Endothelial cell of umbilical vein (primary cell): ENCODE results near the gene YIPF7. TPM values are rescaled to one million over a fixed set of nuclear protein-coding genes. Genes with fewer than 3 reads are reported as not detected.

Source experiments
- BruUV-seq: library from RNA; stranded (reverse); fragments of 400-500 nt; replicated peaks from 2 replicates; lab custom pipeline; 2021; lab: Mats Ljungman, UMichigan
- CTCF ChIA-PET: fragments of 300-600, 350-600 bp; sonication (Branson Sonifier 250); formaldehyde crosslinking; loops from one replicate; lab custom pipeline; 2021; ENCODE audit warnings: antibody characterized with exemption, inconsistent platforms; lab: Charles Lee
- POLR2A ChIA-PET: fragments of 300-600, 350-600 bp; sonication (Branson Sonifier 250); formaldehyde crosslinking; loops from one replicate; lab custom pipeline; 2021; ENCODE audit warnings: antibody characterized with exemption, inconsistent platforms; lab: Charles Lee
- DNase-seq: peaks from one replicate; pipeline ENCODE4 v3.0.0-alpha.2; 2011; ENCODE audit warnings: low read depth, low spot score
- FAIRE-seq: peaks from 2 replicates; lab custom pipeline; 2011; peaks lifted over from hg19 to GRCh38; lab: Jason Lieb, UNC
- H2AFZ ChIP-seq: 2 replicates; pipeline ENCODE4 v1.6.0; 2012; ENCODE audit warnings: low read depth, low read length, control low read depth, inconsistent platforms
- H3K27ac ChIP-seq: 2 replicates; pipeline ENCODE4 v1.5.1; 2011; ENCODE audit warnings: low read depth, mild to moderate bottlenecking, control low read depth, low read length, moderate library complexity; ENCODE audit not compliant: insufficient read depth
- H3K27me3 ChIP-seq, 2 experiments: 2 replicates each; pipeline versions ENCODE4 v1.6.0 to v1.6.1; 2011; ENCODE audit warnings: low read length in 2 of 2, mixed read lengths in 1 of 2; ENCODE audit not compliant: control insufficient read depth in 2 of 2, insufficient read depth in 2 of 2
- H3K36me3 ChIP-seq, 2 experiments: 2 replicates in 1 of 2; 3 replicates in 1 of 2; pipeline ENCODE4 v1.5.1; 2011; ENCODE audit warnings: low read length in 2 of 2, mild to moderate bottlenecking in 1 of 2, moderate library complexity in 1 of 2; ENCODE audit not compliant: control insufficient read depth in 2 of 2, insufficient read depth in 2 of 2; ENCODE audit errors: extremely low read depth in 1 of 2
- H3K4me1 ChIP-seq: 3 replicates; pipeline ENCODE4 v1.5.1; 2011; ENCODE audit warnings: mild to moderate bottlenecking, low read length; ENCODE audit not compliant: control insufficient read depth, insufficient read depth; ENCODE audit errors: extremely low read depth
- H3K4me2 ChIP-seq: 2 replicates; pipeline ENCODE4 v1.6.1; 2011; ENCODE audit warnings: low read length, control low read depth, mixed read lengths; ENCODE audit not compliant: insufficient read depth
- H3K4me3 ChIP-seq, 3 experiments: fragments of 200-600 bp in 1 of 3; sonication (generic), shearing (Covaris generic) in 1 of 3; replicated peaks in 1 of 3; 2 replicates each; pipeline ENCODE4 v1.5.1; 2011 to 2016; ENCODE audit warnings: control low read depth in 3 of 3, low read length in 3 of 3, mild to moderate bottlenecking in 2 of 3, inconsistent platforms in 1 of 3, low read depth in 1 of 3, moderate library complexity in 1 of 3; ENCODE audit not compliant: insufficient read depth in 1 of 3
- H3K79me2 ChIP-seq: 2 replicates; pipeline ENCODE4 v1.6.0; 2012; ENCODE audit warnings: low read length, inconsistent platforms; ENCODE audit not compliant: control insufficient read depth, insufficient read depth
- H3K9ac ChIP-seq: replicated peaks from 2 replicates; pipeline ENCODE3; 2011; ENCODE audit warnings: low read length, control low read depth; ENCODE audit not compliant: insufficient read depth; ENCODE audit errors: extremely low read depth
- H3K9me1 ChIP-seq: replicated peaks from 3 replicates; pipeline ENCODE4 v1.6.0; 2011; ENCODE audit warnings: mild to moderate bottlenecking, low read length; ENCODE audit not compliant: control insufficient read depth, insufficient read depth; ENCODE audit errors: extremely low read depth
- H3K9me3 ChIP-seq: replicated peaks from 2 replicates; pipeline ENCODE4 v1.5.1; 2012; ENCODE audit warnings: low read length, inconsistent platforms; ENCODE audit not compliant: control insufficient read depth, insufficient read depth
- H4K20me1 ChIP-seq: replicated peaks from 2 replicates; pipeline ENCODE3; 2011; ENCODE audit warnings: mild to moderate bottlenecking, low read length; ENCODE audit not compliant: control insufficient read depth, insufficient read depth; ENCODE audit errors: extremely low read depth
- EZH2 ChIP-seq: IDR thresholded peaks from 2 replicates; pipeline ENCODE4 v1.6.1; 2012; ENCODE audit warnings: borderline replicate concordance, low read depth, mild to moderate bottlenecking, moderate library complexity, low read length, inconsistent platforms; ENCODE audit not compliant: severe bottlenecking
- FOS ChIP-seq: IDR thresholded peaks from 2 replicates; pipeline ENCODE4 v1.6.1; 2011; ENCODE audit warnings: mild to moderate bottlenecking, low read length, moderate library complexity, borderline replicate concordance; ENCODE audit not compliant: insufficient read depth
- POLR2A ChIP-seq: IDR thresholded peaks from 2 replicates; pipeline ENCODE4 v1.6.1; 2012; ENCODE audit warnings: low read depth, mild to moderate bottlenecking, control low read depth, low read length
- POLR2AphosphoS5 ChIP-seq: IDR thresholded peaks from 2 replicates; pipeline ENCODE4 v1.6.1; 2012; ENCODE audit warnings: low read depth, mild to moderate bottlenecking, control low read depth, low read length, moderate library complexity; ENCODE audit not compliant: insufficient read depth
- dilution Hi-C: fragments of 300-500 bp; cut with MboI; formaldehyde crosslinking; loops from one replicate; pipeline ENCODE4 v1.15.0; 2019; ENCODE audit warnings: low sequenced_read_pairs; ENCODE audit not compliant: extremely low pct_ligation_motif_present
- intact Hi-C: fragments of 100-400 bp; cut with micrococcal nuclease; formaldehyde crosslinking; loops from one replicate; pipeline ENCODE4 v1.10.0; 2022
- polyA plus RNA-seq, 4 experiments: library from polyadenylated mRNA; depleted of rRNA in 3 of 4; stranded (reverse) in 3 of 4; unstranded in 1 of 4; fragments of >200 nt; gene quantifications; 2 replicates each; pipeline versions ENCODE4 v1.2.1 to v1.2.3, GENCODE V29; 2011 to 2012; ENCODE audit warnings: missing spikeins in 1 of 4
- total RNA-seq: library from RNA; stranded (reverse); gene quantifications from 2 replicates; pipeline ENCODE4 v1.2.3, GENCODE V29; 2021
- TF ChIP-seq, protein P1 (sequence below), 2 donors: IDR thresholded peaks; 1 replicate in 1 of 2; 2 replicates in 1 of 2; pipeline ENCODE4 v1.5.1; 2011; ENCODE audit warnings: low read length in 2 of 2, mild to moderate bottlenecking in 2 of 2, moderate library complexity in 2 of 2, control low read depth in 1 of 2, inconsistent platforms in 1 of 2, low read depth in 1 of 2; ENCODE audit not compliant: insufficient read depth in 1 of 2; ENCODE audit errors: extremely low read depth in 1 of 2
- TF ChIP-seq, protein P2 (sequence below): IDR thresholded peaks from 2 replicates; pipeline ENCODE4 v1.6.1; 2011; ENCODE audit not compliant: insufficient read depth, insufficient read length

YIPF7 gene
- total and polyA plus RNA-seq, 2 donors (not counting 3 experiments of a cell fraction or from before 2014, with no cell fraction given) = not detected

DNA sequence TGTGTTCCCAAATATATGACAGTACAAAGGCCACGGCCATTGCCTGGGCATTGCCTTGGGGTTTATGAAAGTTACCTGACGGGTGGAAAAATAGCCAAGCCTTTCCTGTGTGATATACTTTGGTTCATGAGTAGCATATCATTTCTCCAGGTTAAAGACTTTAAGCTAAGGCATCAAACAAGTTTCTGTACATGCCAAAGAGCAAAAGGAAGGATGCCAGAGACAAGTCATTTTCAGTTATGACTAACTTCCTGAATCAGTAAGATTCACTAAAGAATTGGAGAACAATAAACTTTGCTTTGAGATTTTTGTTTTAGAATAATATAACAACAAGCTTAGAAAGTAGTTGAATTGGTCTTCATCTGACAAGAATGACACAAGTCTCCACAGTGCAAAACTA is 17.1 kb upstream of the YIPF7 start:
- no peak overlapping the region for H3K4me3 ChIP-seq
- no peaks in the 10 kb centered on the region for H3K36me3 ChIP-seq
- no peak overlapping the region for H3K9ac ChIP-seq
- H3K4me2 ChIP-seq = no peak overlapping the region
- intact Hi-C loops (no loop called here), dilution Hi-C loops (no loop called here)
- FAIRE-seq (no peak), DNase-seq (no peak)
- peaks cover 0 to 3% of the 10 kb centered on the region in 2 experiments for H3K27me3 ChIP-seq
- no peaks in the 10 kb centered on the region for H3K9me3 ChIP-seq
- H4K20me1 ChIP-seq = no peaks in the 10 kb centered on the region
- no TSS peak for BruUV-seq
- ChIA-PET CTCF (interaction anchor here (1.1 to 1.6 kb wide), 4 partner anchors 9 to 220 kb away, joined by 3 to 4 read pairs (median 3); partner anchors contain the start of genes GUF1, KCTD8 and YIPF7), POLR2A (no interaction called here)
- H3K79me2 ChIP-seq = no peaks in the 10 kb centered on the region
- no peak overlapping the region for H3K27ac ChIP-seq
- no peak overlapping the region for H2AFZ ChIP-seq
- no peaks in the 10 kb centered on the region for H3K9me1 ChIP-seq
- no peaks in the 10 kb centered on the region for H3K4me1 ChIP-seq
- TF ChIP-seq FOS (peak; percentile 50), POLR2AphosphoS5 (no peak)

GRCh38 chr4:44663539-44664263 is 12.3 kb upstream of the YIPF7 start:
- BruUV-seq = no TSS peak
- Histone ChIP-seq H3K4me2 (no peak overlapping the region), H2AFZ (no peak overlapping the region), H3K9me3 (no peaks in the 10 kb centered on the region), H3K36me3 (no peaks in the 10 kb centered on the region), H3K9me1 (no peaks in the 10 kb centered on the region), H3K9ac (no peak overlapping the region), H3K79me2 (no peaks in the 10 kb centered on the region), H3K27ac (no peak overlapping the region), H3K4me3 (no peak overlapping the region), H4K20me1 (no peaks in the 10 kb centered on the region), H3K27me3 (no peaks in the 10 kb centered on the region), H3K4me1 (no peaks in the 10 kb centered on the region)
- dilution Hi-C loops = no loop called here
- DNase-seq = no peak
- TF ChIP-seq EZH2 = no peak
- TF ChIP-seq, protein P1, sequence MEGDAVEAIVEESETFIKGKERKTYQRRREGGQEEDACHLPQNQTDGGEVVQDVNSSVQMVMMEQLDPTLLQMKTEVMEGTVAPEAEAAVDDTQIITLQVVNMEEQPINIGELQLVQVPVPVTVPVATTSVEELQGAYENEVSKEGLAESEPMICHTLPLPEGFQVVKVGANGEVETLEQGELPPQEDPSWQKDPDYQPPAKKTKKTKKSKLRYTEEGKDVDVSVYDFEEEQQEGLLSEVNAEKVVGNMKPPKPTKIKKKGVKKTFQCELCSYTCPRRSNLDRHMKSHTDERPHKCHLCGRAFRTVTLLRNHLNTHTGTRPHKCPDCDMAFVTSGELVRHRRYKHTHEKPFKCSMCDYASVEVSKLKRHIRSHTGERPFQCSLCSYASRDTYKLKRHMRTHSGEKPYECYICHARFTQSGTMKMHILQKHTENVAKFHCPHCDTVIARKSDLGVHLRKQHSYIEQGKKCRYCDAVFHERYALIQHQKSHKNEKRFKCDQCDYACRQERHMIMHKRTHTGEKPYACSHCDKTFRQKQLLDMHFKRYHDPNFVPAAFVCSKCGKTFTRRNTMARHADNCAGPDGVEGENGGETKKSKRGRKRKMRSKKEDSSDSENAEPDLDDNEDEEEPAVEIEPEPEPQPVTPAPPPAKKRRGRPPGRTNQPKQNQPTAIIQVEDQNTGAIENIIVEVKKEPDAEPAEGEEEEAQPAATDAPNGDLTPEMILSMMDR (IDR thresholded peaks at IDR 0.05; ENCODE audit: extremely low read depth in 1 of 2, insufficient read depth in 1 of 2, low read depth in 1 of 2, low read length in 2 of 2) = no peak
- no peak for TF ChIP-seq POLR2A
- TF ChIP-seq, protein P2, sequence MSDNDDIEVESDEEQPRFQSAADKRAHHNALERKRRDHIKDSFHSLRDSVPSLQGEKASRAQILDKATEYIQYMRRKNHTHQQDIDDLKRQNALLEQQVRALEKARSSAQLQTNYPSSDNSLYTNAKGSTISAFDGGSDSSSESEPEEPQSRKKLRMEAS = no peak
- intact Hi-C loops = no loop called here
- no peak for FAIRE-seq
- ChIA-PET POLR2A (no interaction called here), CTCF (no interaction called here)
